ENCODE data around the gene PPIE. TPM values are rescaled to one million over a fixed set of nuclear protein-coding genes. Genes with fewer than 3 reads are reported as not detected.

Gene PPIE
- total and polyA plus RNA-seq, 2 of the 8 experiments (the other 6 are each of a cell fraction or from before 2014, with no cell fraction given): 38.9 to 56.1 TPM

DNA sequence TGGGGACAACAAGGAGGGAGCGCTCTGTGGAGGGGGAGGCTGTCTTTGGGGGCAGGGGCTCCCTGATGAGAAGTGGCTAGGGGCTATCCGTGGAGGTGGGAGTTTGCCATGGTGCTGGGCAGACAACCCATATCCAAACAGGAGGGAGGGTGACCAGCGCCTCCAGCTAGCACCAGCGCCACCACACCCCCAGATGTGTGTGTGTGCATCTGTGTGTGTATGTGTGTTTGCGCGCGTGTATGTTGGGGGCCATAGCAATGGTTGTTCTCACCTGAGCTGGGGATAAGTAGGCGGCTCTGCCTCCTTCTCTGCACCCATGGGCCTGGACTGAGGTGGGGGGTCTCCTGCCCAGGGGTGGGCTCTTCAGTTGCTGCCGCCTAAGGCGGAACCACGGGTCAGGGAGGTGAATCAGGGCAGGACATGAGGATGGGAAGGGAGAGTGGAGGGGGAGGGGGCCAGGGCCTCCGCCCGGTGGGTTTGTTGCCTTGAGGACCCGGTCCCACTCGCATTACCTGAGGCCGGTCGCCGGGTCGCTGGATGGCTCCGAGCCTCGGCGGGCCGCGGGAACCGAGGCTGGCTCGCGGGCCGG is 47.8 kb upstream of the PPIE start:
- Histone ChIP-seq H3K23me2 (ENCODE audit: low read depth, low read length) (peaks cover 5% of the 10 kb centered on the region; the same call in 1 of the 2 replicates), H3K14ac (ENCODE audit: insufficient read length) (no peak overlapping the region), H3K4me1 (replicated peaks in 1 of 4; ENCODE audit: control insufficient read depth in 3 of 4, insufficient read depth in 4 of 4, low read length in 3 of 4) (peaks cover 0 to 19% (median 7%) of the 10 kb centered on the region in 4 experiments; a peak in 5 of 7 replicates), H3K36me3 (ENCODE audit: control insufficient read depth in 2 of 4, insufficient read depth in 4 of 4, low read length in 3 of 4) (no peaks in the 10 kb centered on the region), H2AK5ac (ENCODE audit: low read depth, low read length) (no peak overlapping the region), H2BK5ac (ENCODE audit: low read depth, low read length) (no peak overlapping the region), H4K91ac (replicated peaks; ENCODE audit: insufficient read length, low read length) (no peak overlapping the region), H3K4me2 (ENCODE audit: insufficient read depth in 1 of 2, low read depth in 2 of 2, low read length in 2 of 2) (peak overlapping the region; percentile 75), H3K79me2 (ENCODE audit: control insufficient read depth in 1 of 2, insufficient read depth in 2 of 2, low read length in 2 of 2) (no peaks in the 10 kb centered on the region), H3K4me3 (ENCODE audit: extremely low read depth in 1 of 4, insufficient read depth in 2 of 4, low read depth in 3 of 4, low read length in 4 of 4) (peak overlapping the region in 3 of 4 experiments; percentile 17 to 56 (median 23); a peak in 5 of 8 replicates), H4K20me1 (replicated peaks in 1 of 2; ENCODE audit: control insufficient read depth in 1 of 2, insufficient read depth in 2 of 2, low read length in 2 of 2) (peaks cover 0 to 8% of the 10 kb centered on the region in 2 experiments), H2BK12ac (ENCODE audit: low read depth, low read length) (no peak overlapping the region), H3K27ac (ENCODE audit: low read depth, low read length) (no peak overlapping the region), H3K56ac (replicated peaks; ENCODE audit: insufficient read length, low read depth, low read length) (no peak overlapping the region), H3K79me1 (ENCODE audit: low read depth, low read length) (no peaks in the 10 kb centered on the region), H3K27me3 (replicated peaks in 1 of 4; ENCODE audit: control insufficient read depth in 3 of 4, extremely low read depth in 1 of 4, insufficient read depth in 3 of 4, low read length in 3 of 4) (peaks cover 77 to 99% (median 91%) of the 10 kb centered on the region in 4 experiments), H2BK20ac (ENCODE audit: low read length) (no peak overlapping the region), H3K4ac (replicated peaks; ENCODE audit: insufficient read length, low read depth, low read length) (no peak overlapping the region), H3K18ac (ENCODE audit: extremely low read depth, low read length) (no peak overlapping the region), H3K23ac (ENCODE audit: insufficient read length) (no peak overlapping the region), H2AFZ (ENCODE audit: low read length) (no peak overlapping the region), H3K9me3 (ENCODE audit: insufficient read depth in 2 of 2, low read depth in 1 of 2, low read length in 1 of 2) (no peaks in the 10 kb centered on the region), H3K9ac (replicated peaks in 1 of 4; ENCODE audit: extremely low read depth in 1 of 4, low read depth in 3 of 4, low read length in 3 of 4) (no peak overlapping the region), H2BK120ac (replicated peaks; ENCODE audit: low read depth, low read length) (no peak overlapping the region), H2BK15ac (ENCODE audit: low read length) (no peak overlapping the region), H4K5ac (ENCODE audit: insufficient read length, low read depth, low read length) (no peak overlapping the region), H4K8ac (ENCODE audit: extremely low read depth, insufficient read depth, low read length) (no peak overlapping the region)
- WGBS, 2 experiments (ENCODE audit: extremely low coverage in 1 of 2, insufficient coverage in 1 of 2, insufficient read length in 1 of 2, insufficient replicate concordance in 2 of 2, low coverage in 1 of 2, low lambda C conversion rate in 2 of 2, missing lambda C conversion rate in 1 of 2): 18% methylated on average over 28 of the region's 28 CpGs; no CpG with 5 or more reads in 1 of the 2 experiments
- FAIRE-seq (no peak), DNase-seq (ENCODE audit: low read depth in 1 of 2, low spot score in 2 of 2) (no peak)
- no peak for TF ChIP-seq YY1 (IDR thresholded peaks at IDR 0.05; ENCODE audit: low read depth, low read length)
- no peak for TF ChIP-seq CHD1 (IDR thresholded peaks at IDR 0.05; ENCODE audit: low read depth, low read length)
- no peak for TF ChIP-seq POLR2A (IDR thresholded peaks at IDR 0.05; ENCODE audit: control extremely low read depth in 1 of 2, low read depth in 2 of 2, low read length in 2 of 2)
- no peak for TF ChIP-seq SP2 (IDR thresholded peaks at IDR 0.05; ENCODE audit: low read length)
- TF ChIP-seq EZH2 (IDR thresholded peaks at IDR 0.05; ENCODE audit: low read depth, low read length, severe bottlenecking): peak; percentile 14
- no peak for TF ChIP-seq TCF12 (IDR thresholded peaks at IDR 0.05; ENCODE audit: low read depth, low read length)
- TF ChIP-seq, protein P1, sequence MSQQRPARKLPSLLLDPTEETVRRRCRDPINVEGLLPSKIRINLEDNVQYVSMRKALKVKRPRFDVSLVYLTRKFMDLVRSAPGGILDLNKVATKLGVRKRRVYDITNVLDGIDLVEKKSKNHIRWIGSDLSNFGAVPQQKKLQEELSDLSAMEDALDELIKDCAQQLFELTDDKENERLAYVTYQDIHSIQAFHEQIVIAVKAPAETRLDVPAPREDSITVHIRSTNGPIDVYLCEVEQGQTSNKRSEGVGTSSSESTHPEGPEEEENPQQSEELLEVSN (IDR thresholded peaks at IDR 0.05): peak; percentile 82; the same call in 1 of the 2 replicates
- no peak for TF ChIP-seq TBP (IDR thresholded peaks at IDR 0.05; ENCODE audit: low read depth, low read length)
- TF ChIP-seq, protein P2, sequence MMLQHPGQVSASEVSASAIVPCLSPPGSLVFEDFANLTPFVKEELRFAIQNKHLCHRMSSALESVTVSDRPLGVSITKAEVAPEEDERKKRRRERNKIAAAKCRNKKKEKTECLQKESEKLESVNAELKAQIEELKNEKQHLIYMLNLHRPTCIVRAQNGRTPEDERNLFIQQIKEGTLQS (IDR thresholded peaks at IDR 0.05; ENCODE audit: insufficient read depth, low read depth, low read length): no peak
- TF ChIP-seq NRF1 (IDR thresholded peaks at IDR 0.05; ENCODE audit: low read depth, low read length): no peak
- TF ChIP-seq SIRT6 (IDR thresholded peaks at IDR 0.05; ENCODE audit: low read length): no peak
- TF ChIP-seq CTBP2 (IDR thresholded peaks at IDR 0.05; ENCODE audit: borderline replicate concordance, insufficient read depth, insufficient read length, low read length): no peak
- ChIA-PET CTCF (ENCODE audit: partially characterized antibody) (interaction anchor here (0.6 to 5.0 kb wide), 11 partner anchors 10 to 109 kb away, joined by 3 to 40 read pairs (median 3); partner anchors contain the start of gene NT5C1A), POLR2A (ENCODE audit: partially characterized antibody) (interaction anchor here (1.3 to 5.7 kb wide), 3 partner anchors 10 to 66 kb away, joined by 3 to 32 read pairs (median 15); partner anchors contain the start of gene NT5C1A)
